Loucy (cell line): ENCODE data around the gene TRPV5.

Experiments used
- H2AFZ ChIP-seq: fragments of 200-600 bp; sonication (generic); 2 replicates; pipeline ENCODE4 v1.6.0; 2016; ENCODE audit warnings: antibody characterized with exemption, mild to moderate bottlenecking, low read length, moderate library complexity
- H3F3A ChIP-seq: fragments of 200-600 bp; 2 replicates; pipeline ENCODE4 v1.6.0; 2016; ENCODE audit warnings: antibody characterized with exemption, low read depth, mild to moderate bottlenecking
- H3K27me3 ChIP-seq: fragments of 200-600 bp; sonication (generic); 2 replicates; pipeline ENCODE4 v1.6.1; 2014; ENCODE audit warnings: low read length, mild to moderate bottlenecking; ENCODE audit not compliant: insufficient read depth, poor library complexity, severe bottlenecking
- H3K36me3 ChIP-seq: fragments of 200-600 bp; sonication (generic); 2 replicates; pipeline ENCODE4 v1.6.1; 2016; ENCODE audit warnings: low read length; ENCODE audit not compliant: insufficient read depth
- H3K4me1 ChIP-seq: fragments of 200-600 bp; sonication (generic); 2 replicates; pipeline ENCODE4 v1.5.1; 2014; ENCODE audit warnings: low read length, mild to moderate bottlenecking; ENCODE audit not compliant: insufficient read depth, poor library complexity, severe bottlenecking
- H3K4me2 ChIP-seq: fragments of 200-600 bp; sonication (generic); 2 replicates; pipeline ENCODE4 v1.6.0; 2014; ENCODE audit warnings: antibody characterized with exemption, low read length, low read depth, mild to moderate bottlenecking; ENCODE audit not compliant: poor library complexity, severe bottlenecking
- H3K4me3 ChIP-seq: fragments of 200-600 bp; sonication (generic); 2 replicates; pipeline ENCODE4 v1.5.1; 2014; ENCODE audit warnings: low read length, mild to moderate bottlenecking, mixed read lengths; ENCODE audit not compliant: poor library complexity, severe bottlenecking
- H3K79me2 ChIP-seq: fragments of 200-600 bp; sonication (generic); 2 replicates; pipeline ENCODE4 v1.6.1; 2014; ENCODE audit warnings: low read length; ENCODE audit not compliant: insufficient read depth
- H3K9ac ChIP-seq: fragments of 200-600 bp; sonication (generic); 2 replicates; pipeline ENCODE4 v1.6.0; 2014; ENCODE audit warnings: mild to moderate bottlenecking, low read depth, low read length, moderate library complexity; ENCODE audit not compliant: poor library complexity, severe bottlenecking
- H3K9me2 ChIP-seq: fragments of 200-600 bp; sonication (generic); replicated peaks from 2 replicates; pipeline ENCODE4 v1.6.1; 2016; ENCODE audit warnings: low read depth, low read length, mixed read lengths
- H3K9me3 ChIP-seq: fragments of 200-600 bp; sonication (generic); 2 replicates; pipeline ENCODE4 v1.6.1; 2014; ENCODE audit warnings: mild to moderate bottlenecking, antibody characterized with exemption, low read length, low read depth; ENCODE audit not compliant: insufficient read depth
- H4K20me1 ChIP-seq: fragments of 200-600 bp; sonication (generic); 2 replicates; pipeline ENCODE4 v1.6.0; 2014; ENCODE audit warnings: antibody characterized with exemption, low read length, mild to moderate bottlenecking; ENCODE audit not compliant: insufficient read depth, poor library complexity, severe bottlenecking
- EZH2phosphoT487 ChIP-seq: fragments of 200-600 bp; IDR thresholded peaks from 2 replicates; pipeline ENCODE4 v1.6.1; 2018; ENCODE audit warnings: antibody characterized with exemption, mild to moderate bottlenecking, moderate library complexity, borderline replicate concordance
- TF ChIP-seq, protein P1 (sequence below): fragments of 200-600 bp; sonication (generic); conservative IDR thresholded peaks from 2 replicates; pipeline ENCODE4 v1.5.1; 2014; ENCODE audit warnings: mild to moderate bottlenecking, antibody characterized with exemption, low read length

TRPV5 gene

DNA sequence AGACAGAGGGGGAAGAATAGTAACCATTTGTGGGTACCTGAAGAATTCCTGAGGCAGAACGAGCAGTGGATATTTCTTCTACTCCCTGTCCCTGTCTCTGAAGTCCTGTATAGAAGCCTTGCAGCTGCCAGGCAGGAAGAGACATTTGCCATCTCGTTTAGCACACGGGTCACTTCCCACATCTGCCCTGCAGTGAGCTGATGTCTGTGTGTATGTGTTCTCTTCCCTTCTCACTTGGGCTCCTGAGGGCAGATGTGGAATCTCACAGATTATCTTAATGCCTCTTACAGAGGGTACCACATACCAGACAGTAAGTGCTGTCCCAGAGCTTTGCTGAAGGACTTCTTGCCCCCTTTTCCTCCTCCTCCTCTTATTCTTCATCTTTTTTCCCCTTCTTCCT is 33.9 kb downstream of the TRPV5 start:
- Histone ChIP-seq H3K9me3 (0 out of 2 replicates have a peak, but pooled peaks cover 5% of the 10 kb centered on the region), H3K4me1 (no peaks in the 10 kb centered on the region), H3K9me2 (no peaks in the 10 kb centered on the region), H3K27me3 (no peaks in the 10 kb centered on the region), H3K79me2 (no peaks in the 10 kb centered on the region), H3K4me2 (no peak overlapping the region), H3K9ac (no peak overlapping the region), H3K4me3 (no peak overlapping the region), H4K20me1 (no peaks in the 10 kb centered on the region), H3K36me3 (no peaks in the 10 kb centered on the region), H2AFZ (no peak overlapping the region), H3F3A (no peaks in the 10 kb centered on the region)
- TF ChIP-seq, protein P1, sequence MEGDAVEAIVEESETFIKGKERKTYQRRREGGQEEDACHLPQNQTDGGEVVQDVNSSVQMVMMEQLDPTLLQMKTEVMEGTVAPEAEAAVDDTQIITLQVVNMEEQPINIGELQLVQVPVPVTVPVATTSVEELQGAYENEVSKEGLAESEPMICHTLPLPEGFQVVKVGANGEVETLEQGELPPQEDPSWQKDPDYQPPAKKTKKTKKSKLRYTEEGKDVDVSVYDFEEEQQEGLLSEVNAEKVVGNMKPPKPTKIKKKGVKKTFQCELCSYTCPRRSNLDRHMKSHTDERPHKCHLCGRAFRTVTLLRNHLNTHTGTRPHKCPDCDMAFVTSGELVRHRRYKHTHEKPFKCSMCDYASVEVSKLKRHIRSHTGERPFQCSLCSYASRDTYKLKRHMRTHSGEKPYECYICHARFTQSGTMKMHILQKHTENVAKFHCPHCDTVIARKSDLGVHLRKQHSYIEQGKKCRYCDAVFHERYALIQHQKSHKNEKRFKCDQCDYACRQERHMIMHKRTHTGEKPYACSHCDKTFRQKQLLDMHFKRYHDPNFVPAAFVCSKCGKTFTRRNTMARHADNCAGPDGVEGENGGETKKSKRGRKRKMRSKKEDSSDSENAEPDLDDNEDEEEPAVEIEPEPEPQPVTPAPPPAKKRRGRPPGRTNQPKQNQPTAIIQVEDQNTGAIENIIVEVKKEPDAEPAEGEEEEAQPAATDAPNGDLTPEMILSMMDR: no peak
- TF ChIP-seq EZH2phosphoT487: no peak

DNA sequence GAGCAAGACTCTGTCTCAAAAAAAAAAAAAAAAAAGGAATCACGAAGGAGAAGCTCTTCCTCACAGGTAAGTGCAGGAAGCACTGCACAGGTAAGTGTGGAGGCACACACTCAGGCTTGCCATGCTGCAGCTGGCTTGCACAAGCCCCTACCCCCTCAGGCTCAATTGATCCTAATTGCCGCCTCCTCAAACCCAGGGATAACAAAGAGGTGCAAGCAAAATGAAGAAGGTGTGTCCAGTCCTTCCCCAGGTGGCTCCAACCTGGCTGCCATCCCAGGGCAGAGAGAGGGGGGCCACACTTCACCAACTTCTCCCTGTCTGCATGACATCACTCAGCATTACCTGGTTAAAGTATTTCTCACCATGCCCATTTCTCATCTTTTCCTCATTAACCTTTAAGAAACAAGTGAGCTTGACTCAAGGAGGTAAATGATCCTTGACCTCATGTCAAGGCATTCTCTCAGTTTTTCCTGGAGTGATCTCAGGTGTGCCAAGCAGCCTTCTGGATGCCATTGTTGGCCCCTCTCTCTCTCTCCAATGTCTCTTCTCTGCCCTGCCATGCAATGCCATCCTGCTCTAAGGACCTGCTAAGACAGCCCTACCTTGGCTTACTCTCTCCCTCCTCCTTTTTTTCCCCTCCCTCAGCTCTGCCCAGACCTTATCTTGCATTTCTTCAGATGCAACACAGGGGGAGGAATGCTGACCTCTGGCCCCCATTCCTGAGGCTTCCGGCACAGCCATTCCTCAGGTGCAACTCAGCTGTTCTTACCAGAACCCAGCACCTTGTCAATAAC is 35.0 kb downstream of the TRPV5 start:
- H3K79me2 ChIP-seq: no peaks in the 10 kb centered on the region
- no peak for TF ChIP-seq EZH2phosphoT487
- TF ChIP-seq, protein P1: no peak
- H3K9me2 ChIP-seq: no peaks in the 10 kb centered on the region
- no peaks in the 10 kb centered on the region for H3K27me3 ChIP-seq
- no peaks in the 10 kb centered on the region for H3K9me3 ChIP-seq
- no peaks in the 10 kb centered on the region for H3K36me3 ChIP-seq
- H3F3A ChIP-seq: no peaks in the 10 kb centered on the region
- H3K9ac ChIP-seq: no peak overlapping the region
- H4K20me1 ChIP-seq: no peaks in the 10 kb centered on the region
- no peak overlapping the region for H3K4me3 ChIP-seq
- no peaks in the 10 kb centered on the region for H3K4me1 ChIP-seq
- H2AFZ ChIP-seq: no peak overlapping the region
- H3K4me2 ChIP-seq: no peak overlapping the region

DNA sequence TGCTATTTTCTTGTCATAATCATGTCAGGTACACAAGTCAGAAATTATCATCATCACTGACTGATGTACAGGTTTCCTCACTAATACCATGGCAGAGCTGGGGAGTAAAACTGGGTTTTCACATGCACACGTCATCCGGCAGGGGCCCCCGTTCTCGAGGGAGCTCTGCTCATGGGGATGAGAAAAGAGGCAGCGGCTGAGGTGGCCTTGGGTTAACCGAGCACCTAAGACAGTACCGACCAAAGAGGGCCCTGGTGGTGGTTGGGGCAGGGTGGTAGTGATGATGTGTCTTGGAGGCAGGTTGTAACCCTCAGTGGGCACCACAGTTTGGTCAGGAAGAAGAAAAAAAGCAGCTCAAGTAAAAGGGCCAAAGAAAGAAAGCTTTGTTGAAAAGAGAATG is 35.9 kb downstream of the TRPV5 start:
- TF ChIP-seq EZH2phosphoT487: no peak
- TF ChIP-seq, protein P1: no peak
- Histone ChIP-seq H2AFZ (no peak overlapping the region), H3K9me3 (no peaks in the 10 kb centered on the region), H3K4me3 (no peak overlapping the region), H3K36me3 (no peaks in the 10 kb centered on the region), H3K9ac (no peak overlapping the region), H3K4me2 (no peak overlapping the region), H3K9me2 (no peaks in the 10 kb centered on the region), H4K20me1 (no peaks in the 10 kb centered on the region), H3K79me2 (no peaks in the 10 kb centered on the region), H3K4me1 (no peaks in the 10 kb centered on the region), H3K27me3 (no peaks in the 10 kb centered on the region), H3F3A (no peaks in the 10 kb centered on the region)
